Activated naive CD8-positive, alpha-beta T cell treated with anti-CD3 and anti-CD28 coated beads, Interleukin-2, amount 10 ng/mL, durations not matched to agents 7 days and 5 days (primary cell): ENCODE data around the gene TOP2A. TPM values are rescaled to one million over a fixed set of nuclear protein-coding genes. Genes with fewer than 3 reads are reported as not detected.
"Not testable (repeated sequence)": the region's sequence is repeated elsewhere in the genome, so short reads cannot be mapped to it uniquely, and the experiment has no call there.

ENCODE experiments used
- ATAC-seq: fragments of 150-1000 bp; cut with Tn5 transposase; one replicate; pipeline ENCODE4 v1.10.0; 2021; ENCODE audit warnings: low read depth, moderate library complexity
- POLR2A ChIA-PET: fragments of 350-600 bp; sonication (Branson Sonifier 250); formaldehyde crosslinking; loops from one replicate; lab custom pipeline; 2021; ENCODE audit warnings: antibody characterized with exemption; lab: Charles Lee
- DNase-seq: peaks from one replicate; pipeline ENCODE4 v3.0.0; 2021
- H3K27ac Mint-ChIP-seq: one replicate; pipeline ENCODE4 v1.8.0; 2022; ENCODE audit warnings: mild to moderate bottlenecking, mixed read lengths
- H3K27me3 Mint-ChIP-seq: one replicate; pipeline ENCODE4 v1.8.0; 2022; ENCODE audit warnings: mild to moderate bottlenecking, moderate library complexity, mixed read lengths
- H3K36me3 Mint-ChIP-seq: one replicate; pipeline ENCODE4 v1.8.0; 2021; ENCODE audit warnings: mild to moderate bottlenecking, mixed read lengths
- H3K4me1 Mint-ChIP-seq: one replicate; pipeline ENCODE4 v1.8.0; 2021; ENCODE audit warnings: mixed read lengths
- H3K4me3 Mint-ChIP-seq: one replicate; pipeline ENCODE4 v1.8.0; 2022; ENCODE audit warnings: mild to moderate bottlenecking, moderate library complexity, mixed read lengths
- H3K9me3 Mint-ChIP-seq: one replicate; pipeline ENCODE4 v1.8.0; 2021; ENCODE audit warnings: mixed read lengths
- total RNA-seq, 2 experiments: library from RNA; stranded (reverse); gene quantifications; one replicate each; pipeline ENCODE4 v1.2.3, GENCODE V29; 2021

Gene TOP2A
- total RNA-seq, 2 experiments from 2014 or later = 313 to 314 TPM

DNA sequence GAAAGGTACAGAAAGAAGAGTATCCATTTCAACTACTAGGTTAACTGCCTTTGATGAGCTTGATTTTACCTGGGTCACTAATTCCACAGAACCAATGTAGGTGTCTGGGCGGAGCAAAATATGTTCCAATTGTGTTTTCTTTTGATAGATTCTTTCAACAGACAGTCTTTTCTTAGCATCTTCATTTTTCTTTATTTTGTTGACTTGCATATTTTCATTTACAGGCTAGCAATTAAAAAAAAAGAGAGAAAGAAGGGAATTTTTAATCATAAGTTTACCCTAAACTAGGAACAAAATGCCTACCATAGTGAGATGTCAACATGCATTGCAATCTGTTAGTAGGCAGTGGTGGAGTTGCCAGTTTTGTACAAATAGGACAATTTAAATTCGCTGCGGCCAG lies 1.0 kb downstream of the TOP2A start:
- Mint-ChIP-seq H3K36me3 (peaks cover 35% of the 10 kb centered on the region), H3K27ac (peak overlapping the region; percentile 97), H3K4me3 (peak overlapping the region; percentile 99), H3K9me3 (no peaks in the 10 kb centered on the region), H3K27me3 (no peaks in the 10 kb centered on the region), H3K4me1 (peaks cover 39% of the 10 kb centered on the region)
- DNase-seq = no peak
- no peak for ATAC-seq
- POLR2A ChIA-PET = interaction anchor here (0.6 to 3.7 kb wide), 13 partner anchors 10 to 148 kb away, joined by 3 to 48 read pairs (median 4); partner anchors contain the start of genes CCR7, GJD3 and IGFBP4

DNA sequence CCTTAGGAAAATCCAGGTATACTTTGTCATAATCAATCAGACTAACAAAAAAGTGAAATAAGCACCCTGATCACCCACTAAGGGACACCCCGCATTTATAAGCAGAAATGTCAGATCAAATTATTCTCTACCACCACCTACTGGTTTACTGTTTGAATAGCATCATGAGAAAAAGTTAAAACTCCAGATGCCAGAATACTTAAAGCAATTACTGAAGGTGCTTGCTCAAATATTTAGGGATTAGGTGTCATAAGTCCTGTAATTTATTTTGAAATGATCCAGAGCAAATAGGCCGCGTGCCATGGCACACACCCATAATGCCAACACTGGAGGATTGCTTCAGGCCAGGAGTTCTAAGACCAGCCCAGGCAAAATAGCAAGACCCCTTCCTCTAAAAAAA lies 2.3 kb downstream of the TOP2A start:
- ATAC-seq (no peak), DNase-seq (no peak)
- POLR2A ChIA-PET = interaction anchor here (0.9 to 3.7 kb wide), 8 partner anchors 9 to 117 kb away, joined by 3 to 48 read pairs (median 6); no protein-coding TSS in a partner anchor
- peaks cover 42% of the 10 kb centered on the region for H3K4me1 Mint-ChIP-seq
- no peaks in the 10 kb centered on the region for H3K9me3 Mint-ChIP-seq
- H3K27me3 Mint-ChIP-seq = no peaks in the 10 kb centered on the region
- H3K27ac Mint-ChIP-seq = peak overlapping the region; percentile 20
- H3K4me3 Mint-ChIP-seq = peak overlapping the region; percentile 64
- H3K36me3 Mint-ChIP-seq = peaks cover 44% of the 10 kb centered on the region

DNA sequence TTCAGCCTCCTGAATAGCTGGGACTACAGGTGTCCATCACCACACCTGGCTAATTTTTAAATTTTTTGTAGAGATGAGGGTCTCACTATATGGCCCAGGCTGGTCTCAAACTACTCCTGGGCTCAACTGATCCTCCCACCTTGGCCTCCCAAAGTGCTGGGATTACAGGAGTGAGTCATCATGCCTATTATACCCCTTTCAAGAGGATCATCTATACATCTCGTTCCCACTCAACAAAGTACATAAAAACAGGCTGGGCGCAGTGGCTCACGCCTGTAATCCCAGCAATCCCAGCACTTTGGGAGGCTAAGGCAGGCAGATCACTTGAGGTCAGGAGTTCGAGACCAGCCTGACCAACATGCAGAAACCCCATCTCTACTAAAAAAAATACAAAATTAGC lies 3.4 kb downstream of the TOP2A start:
- not testable (repeated sequence) for H3K27ac Mint-ChIP-seq, H3K27me3 Mint-ChIP-seq, ATAC-seq, DNase-seq, H3K9me3 Mint-ChIP-seq, H3K4me3 Mint-ChIP-seq
- Mint-ChIP-seq H3K4me1 (peaks cover 41% of the 10 kb centered on the region), H3K36me3 (peaks cover 55% of the 10 kb centered on the region)
- POLR2A ChIA-PET = interaction anchor here (0.7 to 1.9 kb wide), 5 partner anchors 8 to 67 kb away, joined by 3 to 7 read pairs (median 5); no protein-coding TSS in a partner anchor

DNA sequence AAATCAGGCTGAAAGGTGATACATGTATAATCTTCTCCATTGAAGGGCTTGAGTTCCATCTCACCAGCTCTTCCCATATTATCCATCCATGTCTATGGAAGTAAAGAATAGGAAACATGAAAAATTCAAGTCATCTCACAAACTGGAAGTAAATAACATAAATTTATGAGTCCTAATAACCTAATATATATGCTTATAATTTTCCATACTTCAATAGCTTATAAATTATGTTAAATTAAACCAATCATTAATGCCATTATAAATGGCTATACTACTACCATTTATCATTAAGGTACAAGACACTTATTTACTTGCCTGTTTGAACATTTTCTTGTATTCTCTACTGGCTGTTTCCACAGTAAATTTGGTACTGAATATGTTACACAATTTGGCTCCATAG lies 4.8 kb downstream of the TOP2A start:
- H3K4me1 Mint-ChIP-seq = peaks cover 33% of the 10 kb centered on the region
- no peaks in the 10 kb centered on the region for H3K27me3 Mint-ChIP-seq
- peak overlapping the region; percentile 10 for H3K4me3 Mint-ChIP-seq
- POLR2A ChIA-PET = interaction anchor here (0.9 to 1.3 kb wide), 5 partner anchors 9 to 148 kb away, joined by 3 to 4 read pairs (median 3); no protein-coding TSS in a partner anchor
- ATAC-seq (no peak), DNase-seq (no peak)
- H3K9me3 Mint-ChIP-seq = no peaks in the 10 kb centered on the region
- H3K27ac Mint-ChIP-seq = peak overlapping the region; percentile 21
- H3K36me3 Mint-ChIP-seq = peaks cover 56% of the 10 kb centered on the region

DNA sequence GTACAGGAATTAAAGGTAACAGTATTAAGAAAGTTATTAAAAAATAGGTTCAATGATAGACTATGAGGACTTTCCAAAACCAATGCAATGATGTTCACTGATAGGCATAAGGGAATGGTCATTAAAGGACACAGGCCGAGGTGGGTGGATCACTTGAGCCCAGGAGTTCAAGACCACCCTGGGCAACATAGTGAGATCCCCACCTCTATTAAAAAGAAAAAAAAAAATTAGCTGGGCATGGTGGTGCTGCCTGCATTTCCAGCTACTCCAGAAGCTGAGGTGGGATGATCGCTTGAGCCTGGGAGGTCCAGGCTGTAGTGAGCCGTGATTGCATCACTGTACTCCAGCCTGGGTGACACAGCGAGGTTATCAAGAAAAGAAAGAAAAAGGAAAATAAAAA lies 5.9 kb downstream of the TOP2A start:
- H3K27me3 Mint-ChIP-seq = no peaks in the 10 kb centered on the region
- DNase-seq = no peak
- no peak overlapping the region for H3K27ac Mint-ChIP-seq
- POLR2A ChIA-PET = interaction anchor here (1.9 kb wide), 1 partner anchor 9 kb away, joined by 6 read pairs; no protein-coding TSS in a partner anchor
- ATAC-seq = no peak
- H3K4me3 Mint-ChIP-seq = no peak overlapping the region
- peaks cover 58% of the 10 kb centered on the region for H3K36me3 Mint-ChIP-seq
- H3K4me1 Mint-ChIP-seq = peaks cover 34% of the 10 kb centered on the region
- H3K9me3 Mint-ChIP-seq = no peaks in the 10 kb centered on the region

DNA sequence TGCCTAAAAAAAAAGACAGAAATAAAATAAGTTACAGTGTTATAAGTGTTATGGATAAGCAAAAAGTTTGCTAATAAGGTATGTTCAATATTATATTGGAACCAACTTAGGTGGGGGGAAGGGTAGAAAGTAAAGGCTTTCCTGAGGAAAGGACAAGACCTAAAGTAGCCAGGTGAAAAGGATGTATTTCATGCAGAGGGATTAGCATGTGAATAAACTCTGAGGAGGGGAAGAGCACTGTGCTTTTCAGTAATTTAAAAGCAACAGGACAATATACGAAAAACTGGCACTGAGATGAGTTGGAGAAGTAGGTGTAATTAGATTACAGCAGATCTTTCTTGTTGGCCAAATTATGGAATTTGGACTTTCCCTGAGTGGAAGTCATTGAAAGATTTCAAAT lies 7.6 kb downstream of the TOP2A start:
- H3K36me3 Mint-ChIP-seq = peaks cover 55% of the 10 kb centered on the region
- POLR2A ChIA-PET = no interaction called here
- ATAC-seq (no peak), DNase-seq (no peak)
- no peak overlapping the region for H3K4me3 Mint-ChIP-seq
- peak overlapping the region; percentile 53 for H3K27ac Mint-ChIP-seq
- no peaks in the 10 kb centered on the region for H3K9me3 Mint-ChIP-seq
- peaks cover 26% of the 10 kb centered on the region for H3K4me1 Mint-ChIP-seq
- H3K27me3 Mint-ChIP-seq = no peaks in the 10 kb centered on the region

DNA sequence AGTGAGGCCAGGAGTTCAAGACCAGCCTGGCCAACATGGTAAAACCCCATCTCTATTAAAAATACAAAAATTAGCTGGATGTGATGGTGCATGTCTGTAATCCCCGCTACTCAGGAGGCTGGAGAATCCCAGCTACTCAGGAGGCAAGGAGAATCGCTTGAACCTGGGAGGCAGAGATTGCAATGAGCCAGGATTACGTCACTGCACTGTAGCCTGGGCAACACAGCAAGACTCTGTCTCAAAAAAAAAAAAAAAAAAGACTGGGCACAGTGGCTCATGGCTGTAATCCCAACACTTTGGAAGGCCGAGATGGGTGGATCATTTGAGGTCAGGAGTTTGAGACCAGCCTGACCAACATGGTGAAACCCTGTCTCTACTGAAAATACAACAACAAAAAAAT lies 8.2 kb downstream of the TOP2A start:
- not testable (repeated sequence) for H3K27ac Mint-ChIP-seq, ATAC-seq, H3K4me3 Mint-ChIP-seq, H3K9me3 Mint-ChIP-seq, DNase-seq, H3K27me3 Mint-ChIP-seq
- POLR2A ChIA-PET = interaction anchor here (1.0 to 1.8 kb wide), 3 partner anchors 8 to 16 kb away, joined by 4 to 16 read pairs (median 8); partner anchors contain the start of gene TOP2A
- Mint-ChIP-seq H3K4me1 (peaks cover 26% of the 10 kb centered on the region), H3K36me3 (peaks cover 60% of the 10 kb centered on the region)

DNA sequence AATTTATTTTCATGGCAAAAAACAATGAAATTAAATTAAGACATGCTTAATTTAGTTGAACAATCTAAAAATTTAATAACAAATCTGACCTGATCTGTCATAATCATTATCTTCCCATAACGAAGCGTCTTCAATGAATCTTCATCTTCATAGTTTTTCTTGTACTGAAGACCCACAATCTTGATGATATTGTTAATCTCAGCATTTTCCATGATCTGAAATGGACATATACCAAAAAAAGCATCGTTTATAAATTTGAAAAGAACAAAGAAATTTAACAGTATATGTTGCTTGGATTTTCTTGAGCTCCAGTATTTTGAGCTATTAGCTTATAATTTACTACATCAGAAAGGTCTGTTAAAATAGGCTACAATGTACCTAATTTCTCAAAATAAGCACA lies 10.2 kb downstream of the TOP2A start:
- Mint-ChIP-seq H3K4me3 (no peak overlapping the region), H3K4me1 (peaks cover 23% of the 10 kb centered on the region), H3K9me3 (no peaks in the 10 kb centered on the region), H3K36me3 (peaks cover 60% of the 10 kb centered on the region), H3K27me3 (no peaks in the 10 kb centered on the region), H3K27ac (no peak overlapping the region)
- DNase-seq (no peak), ATAC-seq (no peak)
- POLR2A ChIA-PET = interaction anchor here (0.8 to 1.8 kb wide), 3 partner anchors 23 to 146 kb away, joined by 3 to 4 read pairs (median 3); no protein-coding TSS in a partner anchor

DNA sequence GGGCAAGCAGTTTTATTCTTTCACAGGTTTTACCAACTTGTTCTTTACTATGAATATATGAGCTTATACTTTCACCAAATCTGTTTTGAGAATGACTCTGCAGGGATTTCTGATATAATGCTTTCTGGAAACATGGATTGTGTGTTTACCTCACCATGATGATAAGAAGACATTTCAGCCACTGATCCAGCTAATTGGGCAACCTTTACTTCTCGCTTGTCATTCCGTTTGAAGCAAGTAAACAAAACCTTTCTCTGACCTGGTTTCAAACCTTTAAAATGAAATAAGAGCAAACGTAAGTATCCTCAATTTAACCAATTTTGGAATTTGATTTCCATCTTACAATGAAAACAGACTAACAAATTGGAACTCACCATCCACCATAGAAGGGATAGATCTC lies 13.7 kb downstream of the TOP2A start:
- Mint-ChIP-seq H3K27ac (no peak overlapping the region), H3K9me3 (no peaks in the 10 kb centered on the region), H3K4me1 (peaks cover 18% of the 10 kb centered on the region), H3K36me3 (peaks cover 55% of the 10 kb centered on the region), H3K27me3 (no peaks in the 10 kb centered on the region), H3K4me3 (no peak overlapping the region)
- ATAC-seq (no peak), DNase-seq (no peak)
- POLR2A ChIA-PET = interaction anchor here (1.0 to 1.4 kb wide), 2 partner anchors 9 to 10 kb away, joined by 3 to 5 read pairs; no protein-coding TSS in a partner anchor

DNA sequence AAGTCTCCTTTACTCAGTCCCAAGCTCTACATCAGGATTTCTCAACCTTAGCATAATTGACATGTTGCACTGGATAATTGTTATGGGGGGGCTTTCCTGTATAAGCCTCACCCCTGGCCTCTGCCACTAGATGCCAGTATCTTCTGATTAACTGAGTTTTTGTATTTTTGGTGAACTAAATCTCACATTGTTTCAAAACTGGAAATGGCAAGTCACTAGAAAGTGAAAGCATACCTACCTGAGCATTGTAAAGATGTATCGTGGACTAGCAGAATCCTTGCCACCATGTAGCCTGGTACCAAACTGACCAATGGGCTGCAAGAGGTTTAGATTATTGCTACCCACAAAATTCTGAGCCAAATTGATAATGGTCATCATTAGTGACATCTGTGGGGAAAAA lies 15.0 kb downstream of the TOP2A start:
- POLR2A ChIA-PET = interaction anchor here (0.6 to 1.0 kb wide), 3 partner anchors 9 to 41 kb away, joined by 3 to 6 read pairs (median 3); no protein-coding TSS in a partner anchor
- ATAC-seq (no peak), DNase-seq (no peak)
- peak overlapping the region; percentile 35 for H3K4me3 Mint-ChIP-seq
- no peaks in the 10 kb centered on the region for H3K27me3 Mint-ChIP-seq
- H3K4me1 Mint-ChIP-seq = peaks cover 18% of the 10 kb centered on the region
- peak overlapping the region; percentile 65 for H3K27ac Mint-ChIP-seq
- H3K9me3 Mint-ChIP-seq = no peaks in the 10 kb centered on the region
- peaks cover 57% of the 10 kb centered on the region for H3K36me3 Mint-ChIP-seq

DNA sequence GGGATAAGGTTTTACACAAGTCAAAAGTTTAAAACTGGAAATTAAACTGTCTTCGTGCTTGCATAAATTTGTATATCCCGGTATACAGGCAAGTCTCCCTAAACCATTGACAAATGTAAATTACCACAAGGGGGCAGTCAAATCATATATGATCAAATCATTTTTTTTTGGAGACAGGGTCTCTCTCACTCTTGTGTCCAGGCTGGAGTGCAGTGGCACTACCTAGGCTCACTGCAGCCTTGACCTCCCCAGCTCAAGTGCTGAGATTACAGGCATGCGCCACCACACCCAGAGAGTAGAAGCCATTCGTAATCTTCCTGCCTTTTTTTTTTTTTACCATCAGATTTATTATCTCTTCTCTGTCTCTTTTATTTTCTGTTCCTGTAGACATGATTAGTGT lies 18.5 kb downstream of the TOP2A start:
- peaks cover 14% of the 10 kb centered on the region for H3K4me1 Mint-ChIP-seq
- no peaks in the 10 kb centered on the region for H3K9me3 Mint-ChIP-seq
- POLR2A ChIA-PET = interaction anchor here (0.6 to 1.5 kb wide), 3 partner anchors 10 to 111 kb away, joined by 3 to 5 read pairs (median 3); partner anchors contain the start of gene TOP2A
- no peaks in the 10 kb centered on the region for H3K27me3 Mint-ChIP-seq
- ATAC-seq = peak; percentile 42
- H3K4me3 Mint-ChIP-seq = no peak overlapping the region
- peaks cover 49% of the 10 kb centered on the region for H3K36me3 Mint-ChIP-seq
- H3K27ac Mint-ChIP-seq = no peak overlapping the region
- no peak for DNase-seq

DNA sequence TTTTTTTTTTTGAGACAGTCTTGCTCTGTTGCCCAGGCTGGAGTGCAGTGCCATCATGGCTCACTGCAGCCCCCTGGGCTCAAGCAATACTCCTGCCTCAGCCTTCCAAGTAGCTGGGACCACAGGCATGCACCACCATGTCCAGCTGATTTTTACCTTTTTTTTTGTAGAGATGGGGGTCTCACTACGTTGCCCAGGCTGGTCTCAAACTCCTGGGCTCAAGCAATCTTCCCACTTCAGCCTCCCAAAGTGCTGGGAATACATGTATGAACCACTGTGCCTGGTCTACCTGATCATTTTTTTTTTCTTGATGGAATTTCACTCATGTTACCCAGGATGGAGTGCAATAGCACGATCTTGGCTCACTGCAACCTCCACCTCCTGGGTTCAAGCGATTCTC lies 31.1 kb downstream of the TOP2A start:
- H3K36me3 Mint-ChIP-seq = peaks cover 26% of the 10 kb centered on the region
- H3K27ac Mint-ChIP-seq, DNase-seq, H3K9me3 Mint-ChIP-seq, H3K4me1 Mint-ChIP-seq, ATAC-seq, H3K4me3 Mint-ChIP-seq, H3K27me3 Mint-ChIP-seq: not testable (repeated sequence)
- POLR2A ChIA-PET = interaction anchor here (0.7 to 1.3 kb wide), 3 partner anchors 9 to 31 kb away, joined by 3 read pairs; partner anchors contain the start of gene TOP2A

DNA sequence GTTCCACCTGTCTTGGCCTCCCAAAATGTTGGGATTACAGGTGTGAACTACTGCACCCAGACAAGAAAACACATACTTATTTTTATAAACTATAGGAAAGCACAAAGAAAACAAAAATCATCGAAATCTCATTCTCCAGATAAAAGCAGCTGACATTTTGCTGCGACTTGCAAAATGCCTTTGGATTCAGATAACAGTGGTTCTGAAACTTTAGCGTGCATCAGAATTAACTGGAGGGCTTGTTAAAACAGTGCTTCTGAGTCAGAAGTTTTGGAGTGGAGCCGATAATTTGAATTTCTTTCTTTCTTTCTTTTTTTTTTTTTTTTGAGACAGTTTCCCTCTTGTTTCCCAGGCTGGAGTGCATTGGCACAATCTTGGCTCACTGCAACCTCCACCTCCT lies 35.4 kb downstream of the TOP2A start:
- ATAC-seq (no peak), DNase-seq (no peak)
- Mint-ChIP-seq H3K27me3 (peaks cover 8% of the 10 kb centered on the region), H3K36me3 (peaks cover 7% of the 10 kb centered on the region), H3K9me3 (no peaks in the 10 kb centered on the region), H3K27ac (no peak overlapping the region), H3K4me3 (no peak overlapping the region), H3K4me1 (no peaks in the 10 kb centered on the region)
- POLR2A ChIA-PET = interaction anchor here (0.7 to 1.3 kb wide), 3 partner anchors 25 to 157 kb away, joined by 3 to 4 read pairs (median 4); no protein-coding TSS in a partner anchor

DNA sequence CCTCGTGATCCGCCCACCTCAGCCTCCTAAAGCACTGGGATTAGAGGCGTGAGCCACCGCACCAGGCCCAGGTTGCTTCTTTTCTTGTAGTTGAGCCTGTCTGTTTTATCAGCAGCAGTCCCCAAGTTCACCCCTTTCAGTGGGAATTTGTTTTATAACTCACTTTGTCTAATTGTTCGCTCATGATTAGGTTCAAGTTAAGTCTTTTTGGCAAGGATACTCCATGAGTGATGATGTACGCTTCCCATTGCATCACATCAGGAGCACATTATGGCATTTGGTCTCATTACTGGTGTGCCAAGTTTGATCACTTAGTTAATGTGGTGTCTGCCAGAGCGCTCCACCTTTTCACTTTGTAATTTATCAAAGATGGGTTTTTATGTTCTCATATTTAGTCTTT lies 38.7 kb downstream of the TOP2A start:
- ATAC-seq (no peak), DNase-seq (no peak)
- POLR2A ChIA-PET = no interaction called here
- peaks cover 2% of the 10 kb centered on the region for H3K36me3 Mint-ChIP-seq
- H3K4me3 Mint-ChIP-seq = no peak overlapping the region
- H3K27me3 Mint-ChIP-seq = peaks cover 16% of the 10 kb centered on the region
- no peak overlapping the region for H3K27ac Mint-ChIP-seq
- peaks cover 4% of the 10 kb centered on the region for H3K9me3 Mint-ChIP-seq
- H3K4me1 Mint-ChIP-seq = peaks cover 6% of the 10 kb centered on the region
